ENCODE measurements around the gene PDLIM5.

- TF ChIP-seq, protein P1, sequence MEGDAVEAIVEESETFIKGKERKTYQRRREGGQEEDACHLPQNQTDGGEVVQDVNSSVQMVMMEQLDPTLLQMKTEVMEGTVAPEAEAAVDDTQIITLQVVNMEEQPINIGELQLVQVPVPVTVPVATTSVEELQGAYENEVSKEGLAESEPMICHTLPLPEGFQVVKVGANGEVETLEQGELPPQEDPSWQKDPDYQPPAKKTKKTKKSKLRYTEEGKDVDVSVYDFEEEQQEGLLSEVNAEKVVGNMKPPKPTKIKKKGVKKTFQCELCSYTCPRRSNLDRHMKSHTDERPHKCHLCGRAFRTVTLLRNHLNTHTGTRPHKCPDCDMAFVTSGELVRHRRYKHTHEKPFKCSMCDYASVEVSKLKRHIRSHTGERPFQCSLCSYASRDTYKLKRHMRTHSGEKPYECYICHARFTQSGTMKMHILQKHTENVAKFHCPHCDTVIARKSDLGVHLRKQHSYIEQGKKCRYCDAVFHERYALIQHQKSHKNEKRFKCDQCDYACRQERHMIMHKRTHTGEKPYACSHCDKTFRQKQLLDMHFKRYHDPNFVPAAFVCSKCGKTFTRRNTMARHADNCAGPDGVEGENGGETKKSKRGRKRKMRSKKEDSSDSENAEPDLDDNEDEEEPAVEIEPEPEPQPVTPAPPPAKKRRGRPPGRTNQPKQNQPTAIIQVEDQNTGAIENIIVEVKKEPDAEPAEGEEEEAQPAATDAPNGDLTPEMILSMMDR (optimal IDR thresholded peaks at IDR 0.05 in 1 of 3, IDR thresholded peaks at IDR 0.05 in 1 of 3, conservative IDR thresholded peaks at IDR 0.05 in 1 of 3; ENCODE audit: extremely low read depth in 1 of 3, insufficient read depth in 2 of 3, low read length in 3 of 3) = no peak
- TF ChIP-seq EZH2 (IDR thresholded peaks at IDR 0.05; ENCODE audit: low read length) = no peak
These were observed 59.8 kb downstream of the PDLIM5 start for GRCh38 chr4:94511591-94511990.
